Caki2 (cell line): ENCODE data around the gene WDR59. TPM values are rescaled to one million over a fixed set of nuclear protein-coding genes. Genes with fewer than 3 reads are reported as not detected.
"Not testable (repeated sequence)": the region's sequence is repeated elsewhere in the genome, so short reads cannot be mapped to it uniquely, and the experiment has no call there.

Source experiments
- DNase-seq: peaks from one replicate; pipeline ENCODE4 v3.0.0-alpha.2; 2015; ENCODE audit warnings: low read depth
- in situ Hi-C: cut with HindIII; loops from 2 replicates; pipeline ENCODE4 v1.10.0; 2016; ENCODE audit warnings: low sequenced_read_pairs, low pct_unique_long_range_greater_than_20kb, mixed read lengths
- total RNA-seq: library from RNA; depleted of rRNA; stranded (reverse); fragments of >200 nt; shearing (Covaris generic); gene quantifications from 2 replicates; pipeline ENCODE4 v1.2.3, GENCODE V29; 2014; ENCODE audit warnings: low replicate concordance

Gene WDR59
- total RNA-seq, 1 experiment from 2014 or later, result 15.8 TPM

DNA sequence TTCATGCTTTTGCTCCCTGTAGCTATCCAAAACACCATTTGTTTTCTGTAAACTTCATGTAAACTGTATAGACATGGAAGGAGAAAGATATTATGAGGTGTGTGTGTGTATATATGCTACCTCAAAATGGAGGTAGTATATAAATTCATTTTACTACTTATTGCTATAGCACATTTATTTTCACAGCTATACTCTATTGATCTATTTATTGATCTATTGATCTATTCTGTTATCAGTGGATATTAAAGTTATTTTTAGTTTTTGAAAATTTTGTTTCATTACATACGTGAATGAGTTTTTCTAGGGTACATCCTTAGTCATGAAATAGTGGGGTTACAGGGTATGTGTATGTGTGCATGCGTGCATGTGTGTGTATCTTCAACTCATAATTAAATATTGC lies 29.4 kb upstream of the WDR59 start:
- in situ Hi-C loops, result no loop called here
- DNase-seq, result no peak

DNA sequence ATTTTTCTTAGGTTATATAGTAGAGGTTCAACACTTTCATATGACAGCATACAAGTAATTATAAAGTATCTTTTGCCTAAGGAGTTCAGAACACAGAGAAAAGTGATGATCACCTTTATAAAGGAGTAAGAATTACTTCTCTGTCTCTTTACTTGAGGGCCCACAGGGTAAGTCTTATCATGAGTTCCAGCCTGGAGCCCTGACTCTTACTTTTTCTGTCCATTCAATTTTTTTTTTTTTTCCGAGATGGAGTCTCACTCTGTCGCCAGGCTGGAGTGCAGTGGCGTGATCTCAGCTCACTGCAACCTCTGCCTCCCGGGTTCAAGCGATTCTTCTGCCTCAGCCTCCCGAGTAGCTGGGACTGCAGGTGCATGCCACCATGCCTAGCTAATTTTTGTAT lies 28.2 kb upstream of the WDR59 start:
- DNase-seq, in situ Hi-C loops: not testable (repeated sequence)

DNA sequence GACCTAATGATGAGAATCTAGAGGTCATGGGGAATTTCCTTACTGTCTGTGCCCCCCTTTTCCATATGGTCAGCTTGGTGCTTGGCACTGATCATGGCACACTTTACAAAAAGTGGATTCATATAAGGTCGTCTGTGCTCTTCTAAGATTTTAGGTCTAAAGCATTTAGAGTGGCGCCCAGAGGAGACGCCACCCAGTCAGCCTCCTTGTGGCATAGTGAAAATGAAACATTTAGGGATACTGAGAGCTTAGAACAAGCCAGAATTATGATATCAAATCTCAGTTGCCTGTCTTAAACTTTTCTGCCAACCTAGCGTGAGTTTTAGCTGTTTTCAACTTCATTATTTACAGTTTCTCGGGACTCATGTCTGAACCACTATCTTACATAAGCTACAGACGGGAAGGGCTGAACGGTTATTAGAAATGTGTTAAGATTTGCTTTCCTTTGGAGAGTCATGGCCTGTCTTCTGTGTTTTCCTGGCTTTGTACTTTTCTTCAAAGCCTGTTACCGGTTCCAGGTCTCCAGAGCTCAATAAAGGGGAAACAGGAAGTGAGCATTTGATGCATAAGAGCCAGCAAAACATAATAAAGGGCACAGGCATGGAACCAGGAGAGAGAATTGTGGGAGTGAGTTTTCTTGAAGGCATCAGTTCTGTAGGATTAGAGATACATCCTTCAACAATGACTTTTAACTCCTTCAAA lies 27.6 kb upstream of the WDR59 start:
- no peak for DNase-seq
- in situ Hi-C loops, result no loop called here

- in situ Hi-C loops, result no loop called here
- peak; percentile 90 for DNase-seq
These were observed 26.8 kb upstream of the WDR59 start for GRCh38 chr16:75011634-75012307.

DNA sequence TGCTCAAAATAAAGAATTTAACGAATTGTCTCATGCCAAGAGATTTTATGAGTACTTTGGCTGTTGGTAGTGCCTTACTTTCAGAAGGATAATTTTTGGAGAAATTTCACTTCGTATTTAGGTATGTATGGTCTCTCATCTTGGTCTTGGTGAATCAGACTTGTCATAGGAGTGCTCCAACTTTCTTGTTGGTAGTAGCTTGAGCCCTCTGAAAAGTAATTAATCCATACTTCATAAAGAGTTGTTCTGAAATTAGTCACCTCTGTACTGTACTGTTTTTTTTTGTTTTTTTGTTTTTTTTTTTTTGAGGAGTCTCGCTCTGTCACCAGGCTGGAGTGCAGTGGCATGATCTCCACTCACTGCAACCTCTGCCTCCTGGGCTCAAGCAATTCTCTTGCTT lies 25.5 kb upstream of the WDR59 start:
- DNase-seq, result no peak
- in situ Hi-C loops, result no loop called here

DNA sequence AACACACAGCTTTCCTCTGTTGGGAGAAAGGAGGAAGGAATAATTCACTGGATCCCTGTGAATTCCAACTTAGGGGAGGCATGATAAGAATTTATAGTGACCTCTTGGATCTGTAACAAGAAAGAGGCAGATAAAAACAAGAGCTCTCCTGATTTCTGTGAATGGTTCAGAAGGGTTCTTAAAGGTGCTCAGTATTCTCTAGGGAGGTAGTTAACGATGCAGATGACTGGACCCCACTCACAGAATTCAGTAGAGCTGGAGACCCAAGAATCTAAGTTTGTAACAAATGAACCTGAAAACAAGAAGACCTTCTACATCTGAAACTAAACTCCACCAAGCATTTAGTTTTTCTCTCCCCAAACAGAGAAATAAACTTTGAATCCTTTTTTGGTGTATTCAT lies 22.5 kb upstream of the WDR59 start:
- no peak for DNase-seq
- in situ Hi-C loops, result no loop called here

DNA sequence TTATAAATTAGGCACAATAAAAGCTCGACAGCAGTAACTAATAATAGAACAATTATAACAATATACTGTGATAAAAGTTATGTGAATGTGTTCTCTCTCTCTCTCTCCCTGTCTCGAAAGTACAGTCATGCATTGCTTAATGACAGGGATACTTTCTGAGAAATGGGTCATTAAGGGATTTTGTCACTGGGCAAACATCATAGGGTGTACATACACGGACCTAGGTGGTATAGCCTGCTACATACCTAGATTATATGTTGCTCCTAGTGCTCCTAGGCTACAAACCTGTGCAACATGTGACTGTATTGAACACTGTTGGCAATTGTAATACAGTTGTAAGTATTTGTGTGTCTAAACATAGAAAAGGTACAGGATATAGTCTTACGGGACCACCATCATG lies 20.8 kb upstream of the WDR59 start:
- in situ Hi-C loops, result no loop called here
- no peak for DNase-seq

DNA sequence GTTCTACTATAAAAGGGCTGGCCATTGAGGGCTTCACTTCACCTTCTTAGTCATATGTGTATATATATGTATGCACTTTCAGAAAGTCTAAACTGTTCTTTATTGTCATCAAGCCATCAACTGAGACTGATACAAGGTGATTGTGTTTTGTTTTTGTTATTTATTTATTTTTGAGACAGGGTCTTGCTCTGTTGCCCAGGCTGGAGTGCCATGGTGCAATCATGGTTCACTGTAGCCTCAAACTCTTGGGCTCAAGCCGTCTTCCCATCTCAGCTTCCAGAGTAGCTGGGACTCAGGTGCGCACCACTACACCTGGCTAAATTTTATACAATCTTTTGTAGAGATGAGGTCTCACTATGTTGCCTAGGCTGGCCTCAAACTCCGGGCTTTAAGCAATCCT lies 19.5 kb upstream of the WDR59 start:
- in situ Hi-C loops, result no loop called here

DNA sequence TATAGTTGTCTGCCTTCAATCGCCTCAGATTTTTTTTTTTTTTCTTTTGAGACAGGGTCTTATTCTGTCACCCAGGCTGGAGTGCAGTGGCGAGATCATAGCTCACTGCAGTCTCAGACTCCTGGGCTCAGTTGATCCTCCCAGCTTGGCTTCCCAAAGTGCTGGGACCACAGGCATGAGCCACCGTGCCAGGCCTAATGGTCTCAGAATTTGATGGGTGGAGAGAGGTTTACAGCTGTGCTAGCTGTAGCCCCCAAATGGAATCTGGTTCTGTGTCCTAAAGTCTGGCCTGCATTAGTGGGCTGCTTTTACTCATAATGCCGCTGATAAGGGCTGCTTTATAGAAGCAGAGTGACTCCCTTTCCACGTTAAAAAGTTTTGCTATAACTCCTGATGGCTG lies 19.0 kb upstream of the WDR59 start:
- no peak for DNase-seq
- in situ Hi-C loops, result no loop called here

More for the DNA sequence above, 19.5 kb upstream of the WDR59 start:
- no peak for DNase-seq

DNA sequence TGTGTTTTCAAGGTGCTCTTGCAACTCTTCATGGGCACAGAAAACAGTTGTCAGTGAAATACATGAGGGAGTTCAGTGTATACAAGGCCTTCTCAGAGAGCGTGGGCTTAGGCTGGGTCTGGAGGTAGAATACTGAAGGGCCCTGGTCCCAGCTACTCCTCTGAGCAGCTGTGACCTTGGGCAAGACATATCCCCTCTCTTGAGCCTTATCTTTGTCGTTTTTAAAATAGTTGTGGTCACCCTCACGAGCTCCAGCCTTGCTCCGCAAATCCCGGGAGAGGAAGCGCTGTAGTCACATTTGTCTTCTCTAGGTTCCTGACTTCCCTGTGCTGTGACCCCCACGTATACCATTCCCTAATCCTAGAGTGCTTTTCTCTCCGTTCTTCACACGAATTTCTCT lies 17.6 kb upstream of the WDR59 start:
- DNase-seq, result no peak
- in situ Hi-C loops, result no loop called here

DNA sequence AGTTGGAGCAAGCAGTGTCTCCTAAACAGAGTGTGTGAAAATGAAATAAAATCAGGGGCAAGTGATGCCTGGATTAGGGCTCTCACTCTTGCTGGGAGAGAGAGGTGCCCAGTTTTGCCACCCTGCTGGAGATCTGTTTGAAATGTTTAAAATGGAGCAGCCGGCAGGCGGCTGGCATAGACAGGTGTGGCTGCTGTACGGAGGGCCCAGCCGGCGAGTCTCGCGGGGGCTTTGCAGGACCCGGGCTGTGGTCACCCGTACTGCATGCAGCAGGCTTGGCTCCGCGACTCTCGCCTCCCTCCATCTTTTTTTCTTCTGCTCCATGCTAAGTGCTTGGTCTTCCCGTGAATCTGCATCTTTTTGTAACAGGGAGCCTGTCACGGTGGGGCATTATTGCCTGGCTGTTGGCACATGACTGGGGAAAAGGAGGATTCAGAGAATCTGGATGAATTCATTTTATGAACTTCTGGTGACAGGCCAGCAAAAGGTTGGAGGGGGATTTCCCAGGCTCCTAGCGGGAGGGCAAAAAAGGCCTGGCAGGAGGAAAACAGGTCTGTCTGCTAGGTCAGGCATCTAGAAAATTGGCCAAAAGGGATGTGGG lies 15.7 kb upstream of the WDR59 start:
- in situ Hi-C loops, result no loop called here
- peak; percentile 41 for DNase-seq

- in situ Hi-C loops, result no loop called here
- DNase-seq, result no peak
These were observed 14.9 kb upstream of the WDR59 start for GRCh38 chr16:74999609-75000480.

DNA sequence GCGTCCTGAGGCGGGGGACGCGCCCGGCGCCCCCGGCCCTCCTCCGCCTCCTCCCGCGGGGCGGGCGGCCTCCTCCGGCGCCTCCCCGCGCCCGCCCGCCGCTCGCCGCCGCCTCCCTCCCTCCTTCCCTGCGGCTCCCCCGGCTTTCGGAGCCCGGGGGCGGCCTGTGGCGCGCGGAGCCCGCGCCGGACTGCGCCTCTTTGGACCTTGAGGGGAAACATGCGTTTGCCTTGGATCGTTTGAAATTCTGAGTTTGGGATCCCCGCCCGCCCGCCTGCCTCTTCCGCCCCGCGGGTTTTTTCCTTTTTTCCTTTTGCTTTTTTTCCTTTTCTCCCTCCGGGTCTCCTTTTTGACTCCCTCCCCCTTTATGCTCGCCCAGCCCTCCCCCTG lies 14.3 kb upstream of the WDR59 start:
- in situ Hi-C loops, result no loop called here
- no peak for DNase-seq

- in situ Hi-C loops, result no loop called here
- peak; percentile 78 for DNase-seq
These were observed 13.7 kb upstream of the WDR59 start, which contains the start of gene ZNRF1 for GRCh38 chr16:74998481-74999218. Gene ZNRF1, plus strand, starts transcription at chr16:74999024. Its CDS starts 648 bp downstream, at chr16:74999672.

- in situ Hi-C loops, result no loop called here
- DNase-seq, result no peak
These were observed 12.1 kb upstream of the WDR59 start for GRCh38 chr16:74997042-74997491.

DNA sequence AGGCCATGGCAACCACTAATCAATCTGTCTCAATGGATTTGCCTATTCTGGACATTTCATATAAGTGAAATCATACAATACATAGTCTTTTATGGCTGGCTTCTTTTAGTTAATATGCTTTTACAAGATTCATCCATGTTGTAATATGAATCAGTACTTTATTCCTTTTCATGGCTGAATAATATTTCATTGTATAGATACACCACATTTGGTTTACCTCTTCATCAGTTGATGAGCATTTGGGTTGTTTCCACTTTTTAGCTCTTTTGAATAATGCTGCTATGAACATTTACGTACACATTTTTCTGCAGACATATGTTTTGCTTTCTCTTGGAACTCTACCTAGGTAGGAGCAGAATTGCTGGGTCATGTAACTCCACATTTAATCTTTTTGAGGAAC lies 11.1 kb upstream of the WDR59 start:
- in situ Hi-C loops, result no loop called here

DNA sequence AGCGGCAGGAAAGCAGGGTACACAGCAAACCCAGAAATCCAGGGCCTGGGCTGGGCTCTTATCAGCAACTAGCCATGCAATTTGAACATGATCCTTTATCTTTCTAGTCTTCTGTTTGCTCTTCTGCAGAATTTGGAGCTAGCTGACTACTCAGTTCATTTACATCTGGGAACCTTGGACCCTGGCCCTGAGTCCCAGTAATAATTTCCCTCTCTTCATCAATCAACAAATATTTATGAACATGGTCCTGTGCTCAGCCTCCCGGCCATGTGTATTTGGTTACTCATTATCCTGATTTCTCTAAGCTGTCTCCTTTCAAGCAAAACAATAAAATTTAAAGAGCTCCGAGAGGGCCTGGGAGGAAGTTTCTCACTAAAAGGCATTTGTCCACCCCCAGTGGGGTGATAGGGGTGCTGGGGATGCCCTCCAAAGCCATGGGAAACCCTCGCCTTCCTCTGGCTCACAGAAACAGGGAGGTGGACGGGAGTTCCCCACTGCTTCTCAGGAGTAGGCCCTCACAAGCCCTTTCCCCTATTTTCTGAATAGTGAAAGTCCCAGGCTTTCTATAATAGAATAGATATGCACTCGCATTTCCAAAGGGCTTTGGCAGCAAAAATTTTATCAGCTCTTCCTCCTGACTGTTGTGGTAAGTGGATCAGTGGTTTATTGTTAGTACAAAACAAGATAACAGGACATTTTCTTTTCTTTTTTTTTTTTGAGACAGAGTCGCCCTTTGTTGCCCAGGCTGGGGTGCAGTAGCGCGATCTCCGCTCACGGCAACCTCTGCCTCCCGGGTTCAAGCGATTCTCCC lies 6.9 kb upstream of the WDR59 start:
- in situ Hi-C loops, result no loop called here
- DNase-seq, result peak; percentile 28

More for the DNA sequence above, 11.1 kb upstream of the WDR59 start:
- DNase-seq, result no peak
